HG02884 (cell line): ENCODE data around the gene COX20.
"Not testable (repeated sequence)": the region's sequence is repeated elsewhere in the genome, so short reads cannot be mapped to it uniquely, and the experiment has no call there.

Experiments used
- ATAC-seq: cut with Tn5 transposase; IDR thresholded peaks from one replicate; pipeline ENCODE4 v1.9.1; 2021; ENCODE audit warnings: mild to moderate bottlenecking, moderate library complexity; ENCODE audit not compliant: unreplicated experiment

COX20 gene, protein sequence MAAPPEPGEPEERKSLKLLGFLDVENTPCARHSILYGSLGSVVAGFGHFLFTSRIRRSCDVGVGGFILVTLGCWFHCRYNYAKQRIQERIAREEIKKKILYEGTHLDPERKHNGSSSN

DNA sequence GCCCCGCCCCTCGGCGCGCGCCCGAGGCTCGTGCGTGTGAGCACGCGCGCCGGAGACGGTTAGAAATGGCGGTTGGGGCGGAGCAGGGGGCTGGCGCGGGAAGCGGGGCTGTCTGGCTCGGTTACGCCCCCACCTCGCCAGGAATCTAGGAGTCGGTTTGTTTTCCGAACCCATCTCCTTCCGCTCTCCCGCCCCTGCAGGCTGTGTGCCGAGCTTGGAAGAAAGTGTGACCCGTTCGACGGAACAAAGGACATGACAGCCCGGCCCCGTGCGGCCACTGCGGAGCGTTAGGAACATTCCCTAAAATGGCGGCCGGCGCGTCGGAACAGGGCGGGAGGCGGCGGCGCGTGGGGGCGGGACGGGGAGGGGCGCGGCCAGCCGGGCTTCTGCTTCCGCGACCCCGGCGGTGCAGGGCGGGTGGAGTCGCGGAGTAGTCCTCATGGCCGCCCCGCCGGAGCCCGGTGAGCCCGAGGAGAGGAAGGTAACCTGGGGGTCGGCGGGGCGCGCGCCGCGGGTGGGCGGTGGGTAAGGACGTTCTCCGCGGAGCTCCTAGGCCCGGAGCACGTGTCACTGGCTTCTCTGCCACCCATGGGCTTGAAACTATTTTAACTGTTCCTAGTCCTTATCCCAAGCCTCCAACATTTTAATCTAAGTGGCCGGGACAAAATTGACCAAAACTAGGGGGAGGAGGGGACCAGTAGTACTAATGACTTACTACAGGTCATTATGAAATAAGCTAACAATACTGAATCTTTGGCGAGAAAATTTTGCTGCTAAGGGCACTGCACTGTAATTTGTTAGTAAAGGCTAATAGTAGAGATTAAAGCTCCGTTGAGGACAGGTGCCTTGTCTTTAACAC lies at the start of gene COX20:
TSS of gene COX20 (plus strand) at position 383 of the 859 bp plus-strand sequence. CDS start at position 440, 57 bp downstream.
- ATAC-seq: peak; percentile 49

DNA sequence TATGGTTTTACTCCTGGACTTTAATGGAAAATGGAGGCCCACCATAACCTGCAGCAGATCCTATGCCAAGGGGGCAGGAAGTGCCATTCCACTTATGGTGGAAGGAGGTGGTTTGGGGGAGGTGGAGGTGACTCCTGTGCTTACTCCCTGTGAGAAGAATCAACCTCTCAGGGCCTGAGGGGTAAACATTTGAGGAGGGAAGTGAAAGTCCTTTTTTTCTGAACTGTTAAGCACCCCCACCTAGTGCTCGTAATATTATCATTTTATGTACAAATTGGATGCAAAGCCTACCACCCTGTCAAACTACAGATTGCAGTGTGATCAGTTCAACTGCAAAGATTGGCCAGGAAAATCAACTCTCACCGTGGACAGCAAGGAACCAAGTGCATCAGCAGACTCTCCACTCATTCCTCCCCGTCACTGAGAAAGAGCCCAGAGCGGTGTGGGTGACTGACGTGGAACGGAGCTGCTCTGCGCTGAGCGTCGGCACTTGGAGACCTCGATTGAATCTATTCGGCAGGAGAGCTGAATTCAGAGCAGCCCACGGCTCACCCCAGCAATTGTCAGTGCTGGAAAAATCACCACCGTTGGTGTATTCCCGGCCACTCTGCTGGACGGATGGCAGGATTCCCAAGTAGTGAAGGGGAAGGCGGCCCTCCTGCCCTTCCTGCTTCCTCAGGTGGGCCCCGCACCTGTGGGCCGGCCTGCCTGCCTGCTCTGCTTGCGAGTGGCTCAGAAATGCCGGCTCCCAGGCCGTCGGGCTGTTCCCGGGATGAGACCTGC lies 46.8 kb upstream of the COX20 start:
- ATAC-seq: no peak

DNA sequence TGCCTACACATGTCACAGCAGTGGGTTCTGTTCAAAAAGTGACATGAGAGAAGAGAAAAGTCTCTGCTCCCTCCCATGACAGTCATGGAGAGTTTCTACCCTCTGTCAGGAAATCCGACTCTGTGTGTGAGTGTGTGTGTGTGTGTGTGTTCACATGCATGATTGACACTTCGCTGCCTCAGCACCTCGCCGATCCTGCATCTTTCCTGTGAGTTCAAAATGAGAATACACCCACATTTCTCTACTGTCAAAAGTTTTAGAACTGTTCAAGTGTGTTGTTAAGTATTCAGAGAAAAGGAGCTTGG lies 46.2 kb upstream of the COX20 start:
- no peak for ATAC-seq

DNA sequence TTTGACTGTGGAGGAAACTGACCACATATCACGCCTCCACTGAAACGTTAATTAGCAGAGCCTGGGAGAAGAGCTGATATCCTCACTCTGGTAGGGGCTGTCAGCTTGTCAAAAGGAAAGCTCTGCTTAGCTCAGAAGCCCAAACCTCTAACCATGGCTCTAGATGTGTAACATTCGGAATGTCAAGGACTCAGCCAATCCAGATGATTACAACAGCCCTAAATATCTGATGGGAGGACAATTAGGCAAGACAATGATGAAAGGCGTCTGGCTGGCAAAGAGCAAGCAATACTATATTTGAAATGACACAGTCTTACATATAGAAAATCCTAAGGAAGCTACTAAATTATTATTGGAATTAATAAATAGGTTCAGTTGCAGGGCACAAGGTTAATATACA lies 45.7 kb upstream of the COX20 start:
- no peak for ATAC-seq

DNA sequence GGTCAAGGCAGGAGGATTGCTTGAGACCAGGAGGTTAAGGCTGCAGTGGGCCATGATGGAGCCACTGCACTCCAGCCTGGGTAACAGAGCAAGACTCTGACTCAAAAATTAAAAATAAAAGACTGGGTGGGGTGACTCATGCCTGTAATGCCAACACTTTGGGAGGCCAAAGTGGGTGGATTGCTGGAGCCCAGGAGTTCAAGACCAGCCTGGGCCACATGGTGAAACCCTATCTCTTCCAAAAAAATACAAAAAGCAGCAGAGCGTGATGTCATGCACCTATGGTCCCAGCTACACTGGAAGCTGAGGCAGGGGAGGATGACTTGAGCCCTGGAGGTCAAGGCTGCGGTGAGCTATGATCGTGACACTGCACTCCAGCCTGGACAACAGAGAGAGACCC lies 44.4 kb upstream of the COX20 start:
- no peak for ATAC-seq

DNA sequence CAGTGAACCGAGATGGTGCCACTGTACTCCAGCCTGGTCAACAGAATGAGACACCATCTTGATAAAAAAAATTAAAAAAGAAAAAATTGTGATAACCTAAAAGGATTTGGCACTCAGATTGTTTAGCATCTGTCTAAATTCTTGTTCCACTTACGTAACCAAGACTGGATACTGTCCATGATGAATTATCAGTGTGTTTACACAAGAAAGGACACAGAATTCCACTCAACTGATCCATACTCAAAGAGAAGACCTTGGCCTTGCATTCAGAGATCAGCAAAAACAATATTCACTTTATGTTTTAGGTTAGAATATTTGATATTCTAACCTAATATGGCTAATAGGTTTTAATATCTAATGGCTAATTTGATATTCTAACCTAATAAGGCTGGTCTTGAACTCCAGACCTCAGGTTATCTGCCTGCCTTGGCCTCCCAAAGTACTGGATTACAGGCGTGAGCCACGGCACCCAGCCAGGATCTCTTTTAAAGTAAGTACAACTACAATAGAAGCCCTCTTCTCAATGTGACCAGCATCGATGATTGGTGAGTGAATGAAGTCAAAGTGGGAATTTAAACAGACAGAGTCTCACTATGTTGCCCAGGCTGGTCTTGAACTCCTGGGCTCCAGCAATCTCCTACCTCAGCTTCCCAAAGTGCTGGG lies 43.1 kb upstream of the COX20 start:
- no peak for ATAC-seq

DNA sequence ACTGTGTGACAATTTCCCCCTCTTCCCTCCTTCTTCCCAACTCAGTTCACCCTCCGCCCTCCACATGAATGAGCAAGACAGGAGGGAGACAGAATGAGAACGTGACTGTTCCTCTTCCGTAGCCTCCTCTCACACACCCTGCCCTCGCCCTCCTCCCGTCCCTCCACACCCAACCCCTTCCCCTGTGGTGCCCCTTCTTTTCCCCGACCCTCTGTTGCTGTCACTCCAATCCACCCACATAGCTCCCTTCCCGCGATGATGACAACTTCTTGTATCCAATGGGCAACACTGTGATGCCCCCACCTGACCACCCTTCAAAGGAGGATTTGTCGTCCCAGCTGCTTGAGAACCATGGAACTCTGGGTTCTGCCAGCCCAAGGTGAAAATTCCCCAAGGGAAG lies 41.4 kb upstream of the COX20 start:
- ATAC-seq: no peak

DNA sequence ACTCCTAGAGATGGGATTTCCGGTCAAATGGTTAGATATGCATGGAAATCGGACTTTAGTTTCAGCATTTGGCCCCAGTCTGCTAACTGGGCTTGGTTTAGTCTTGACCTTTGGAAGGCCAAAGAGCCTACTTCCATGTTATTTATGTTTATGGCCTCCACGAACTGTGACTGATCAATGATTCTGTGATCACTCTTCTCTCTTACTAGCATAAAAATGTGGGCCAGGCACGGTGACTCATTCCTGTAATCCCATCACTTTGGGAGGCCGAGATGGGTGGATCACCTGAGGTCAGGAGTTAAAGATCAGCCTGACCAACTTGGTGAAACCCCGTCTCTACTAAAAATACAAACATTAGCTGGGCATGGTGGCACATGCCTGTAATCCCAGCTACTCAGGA lies 40.9 kb upstream of the COX20 start:
- ATAC-seq: not testable (repeated sequence)

DNA sequence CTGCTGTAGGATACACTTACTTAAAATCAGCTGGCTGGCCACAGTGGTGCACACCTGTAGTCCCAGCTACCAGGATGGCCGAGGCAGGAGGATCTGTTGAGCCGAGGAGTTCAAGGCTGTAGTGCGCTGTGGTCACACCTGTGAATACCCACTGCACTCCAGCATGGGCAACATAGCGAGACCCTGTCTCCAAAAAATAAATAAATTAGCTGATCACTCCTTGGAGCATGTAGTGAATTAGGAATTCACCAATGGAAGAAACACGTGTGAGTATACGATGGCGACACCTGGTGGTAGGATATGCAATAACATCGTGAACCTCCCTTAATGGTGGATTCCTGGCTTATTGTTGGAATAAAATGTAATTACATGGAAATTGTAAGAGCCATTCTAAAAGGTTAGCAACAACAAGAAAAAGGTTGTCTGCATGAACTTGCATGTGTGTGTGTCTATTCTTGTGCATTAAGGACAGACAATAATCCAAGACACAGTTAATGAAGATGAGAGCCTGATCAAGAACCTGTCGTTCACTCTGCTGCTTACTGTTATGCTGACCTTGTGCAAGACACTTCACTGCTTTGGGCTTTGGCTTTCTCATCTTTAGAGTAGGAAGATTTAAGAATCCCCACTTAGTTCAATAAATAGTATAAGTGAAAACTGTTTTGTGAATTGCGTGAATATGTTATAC lies 38.6 kb upstream of the COX20 start:
- no peak for ATAC-seq

DNA sequence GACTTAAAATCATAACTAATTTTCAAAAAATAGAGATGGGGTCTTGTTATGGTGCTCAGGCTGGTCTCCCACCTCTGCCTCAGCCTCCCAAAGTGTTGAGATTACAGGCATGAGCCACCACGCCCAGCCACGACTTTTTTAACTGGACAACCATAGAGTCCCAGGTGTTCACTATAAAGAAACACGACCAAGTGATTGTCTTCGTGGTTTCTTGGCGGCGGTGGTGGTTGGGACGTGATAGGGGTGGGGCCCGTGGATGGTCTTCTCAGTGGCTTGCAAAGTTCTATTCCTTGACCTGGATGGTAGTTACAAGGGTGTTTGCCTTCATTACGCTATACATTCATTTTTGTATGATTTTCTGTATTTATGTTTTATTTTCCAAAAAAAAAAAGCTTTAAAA lies 34.6 kb upstream of the COX20 start:
- no peak for ATAC-seq

DNA sequence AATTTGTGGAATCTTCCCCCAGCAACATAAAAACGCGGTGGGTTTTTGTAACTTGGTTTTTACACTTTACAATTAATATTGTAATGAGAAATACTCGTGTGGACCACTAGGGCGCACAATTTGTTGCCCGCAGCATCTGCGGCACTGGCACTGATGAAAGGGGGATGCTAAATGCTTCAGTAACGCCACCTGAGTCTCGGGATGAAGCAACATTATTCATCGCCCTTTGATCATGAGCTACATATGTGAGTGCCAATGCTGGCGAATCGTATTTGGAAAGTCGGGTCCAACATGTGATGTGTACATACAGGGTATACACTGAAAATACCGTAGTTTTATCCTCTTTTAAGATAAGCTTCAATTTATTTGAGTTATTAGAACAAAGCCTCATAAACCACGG lies 34.2 kb upstream of the COX20 start:
- ATAC-seq: peak; percentile 70

DNA sequence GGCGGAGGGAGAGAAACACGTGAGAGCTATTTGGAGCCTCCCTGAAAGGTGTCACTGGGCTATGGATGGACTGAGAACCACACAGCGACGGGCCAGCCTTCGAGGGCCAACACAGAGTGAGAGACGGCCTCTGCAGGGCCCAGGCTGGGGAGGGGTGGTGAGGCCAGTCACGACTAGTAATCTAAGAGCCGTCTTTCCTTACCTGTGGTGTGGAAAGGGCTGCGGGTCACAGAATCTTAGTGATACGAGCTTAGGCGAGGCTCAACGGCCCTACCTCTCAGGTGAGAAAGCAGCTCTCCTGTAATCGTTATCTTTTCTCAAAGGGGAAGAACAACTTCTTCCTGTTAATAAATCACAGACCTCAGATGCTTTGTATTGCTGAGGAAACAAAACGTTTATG lies 33.4 kb upstream of the COX20 start:
- ATAC-seq: no peak

DNA sequence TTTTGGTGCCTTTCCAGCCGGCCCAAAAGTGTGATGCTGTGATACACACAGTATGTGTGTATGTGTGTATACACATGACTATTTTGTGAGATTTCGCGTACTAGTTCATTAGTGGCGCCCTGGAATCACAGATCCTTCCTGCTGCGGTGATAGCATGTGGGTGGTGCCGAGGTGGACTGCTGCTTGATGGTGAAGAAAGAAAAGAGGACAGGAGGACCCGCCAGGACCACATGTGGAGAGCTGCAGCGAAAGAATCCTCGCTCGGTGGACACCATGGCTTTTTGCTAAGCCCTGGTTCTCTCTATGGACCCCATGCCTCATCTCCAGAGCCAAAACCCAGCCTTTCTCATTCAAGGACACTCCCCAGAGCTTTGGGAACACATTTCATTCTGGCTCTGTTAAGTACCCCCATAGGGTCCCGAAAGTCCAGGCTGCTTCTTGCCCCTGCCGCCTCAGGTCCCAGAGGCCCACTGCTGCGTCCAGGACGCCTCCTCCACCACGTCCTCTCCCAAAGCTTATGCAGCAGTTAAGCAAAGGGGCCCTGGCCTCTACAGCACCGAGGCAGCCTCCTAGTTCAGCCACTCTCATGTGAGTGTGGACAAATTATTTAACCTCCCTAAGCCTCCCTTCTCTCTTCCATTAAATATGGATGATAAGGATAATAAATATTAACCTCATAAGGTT lies 32.8 kb upstream of the COX20 start:
- ATAC-seq: no peak

DNA sequence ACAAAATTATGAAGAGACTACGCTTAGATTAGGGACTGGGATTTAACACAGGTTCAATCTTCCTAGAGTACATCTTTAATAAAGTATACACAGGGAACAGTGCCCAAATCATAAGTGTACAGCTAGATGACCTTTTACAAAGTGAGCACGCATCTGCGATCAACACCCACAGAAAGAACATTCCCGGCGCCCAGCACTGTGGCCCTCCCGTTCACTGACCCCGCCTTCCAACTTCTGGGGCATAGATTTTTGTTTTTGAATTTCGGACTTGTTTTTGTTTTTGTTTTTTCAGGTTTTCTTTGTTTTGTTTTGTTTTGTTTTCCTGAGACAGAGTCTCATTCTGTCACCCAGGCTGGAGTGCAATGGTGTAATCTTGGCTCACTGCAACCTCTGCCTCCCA lies 30.6 kb upstream of the COX20 start:
- ATAC-seq: no peak

DNA sequence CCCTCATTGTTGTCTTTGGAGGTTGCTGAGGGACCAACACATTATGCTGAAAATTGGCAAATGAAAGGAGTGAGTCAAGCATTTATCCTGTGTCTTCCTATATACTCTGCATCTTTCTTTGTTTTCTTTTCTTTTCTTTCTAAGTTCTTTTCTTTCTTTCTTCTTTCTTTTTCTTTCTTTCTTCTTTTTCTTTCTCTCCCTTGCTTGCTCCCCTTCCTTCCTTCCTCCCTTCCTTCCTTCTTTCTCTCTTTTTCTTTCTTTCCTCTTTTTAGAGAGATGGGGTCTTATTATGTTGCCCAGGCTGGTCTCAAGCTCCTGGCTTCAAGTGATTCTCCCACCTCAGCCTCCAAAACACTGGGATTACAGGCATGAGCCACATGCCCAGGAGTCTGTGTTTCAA lies 28.3 kb upstream of the COX20 start:
- ATAC-seq: no peak

DNA sequence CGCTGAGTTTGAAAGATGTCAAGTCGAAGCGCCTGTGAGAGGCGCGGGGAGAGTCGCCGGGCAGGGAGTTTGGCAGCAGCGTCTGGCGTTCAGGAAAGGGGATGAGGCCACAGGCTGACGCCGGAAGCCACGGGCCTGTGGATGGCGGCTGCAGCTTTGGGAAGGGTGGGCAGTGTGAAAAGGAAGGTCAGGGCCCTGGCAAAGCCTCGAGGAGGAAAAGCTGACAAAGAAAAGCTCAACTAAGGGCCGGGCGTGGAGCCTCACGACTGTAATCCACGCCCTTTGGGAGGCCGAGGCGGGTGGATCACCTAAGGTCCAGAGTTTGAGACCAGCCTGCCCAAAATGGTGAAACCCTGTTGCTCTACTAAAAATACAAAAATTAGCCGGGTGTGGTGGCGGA lies 25.2 kb upstream of the COX20 start:
- ATAC-seq: no peak

DNA sequence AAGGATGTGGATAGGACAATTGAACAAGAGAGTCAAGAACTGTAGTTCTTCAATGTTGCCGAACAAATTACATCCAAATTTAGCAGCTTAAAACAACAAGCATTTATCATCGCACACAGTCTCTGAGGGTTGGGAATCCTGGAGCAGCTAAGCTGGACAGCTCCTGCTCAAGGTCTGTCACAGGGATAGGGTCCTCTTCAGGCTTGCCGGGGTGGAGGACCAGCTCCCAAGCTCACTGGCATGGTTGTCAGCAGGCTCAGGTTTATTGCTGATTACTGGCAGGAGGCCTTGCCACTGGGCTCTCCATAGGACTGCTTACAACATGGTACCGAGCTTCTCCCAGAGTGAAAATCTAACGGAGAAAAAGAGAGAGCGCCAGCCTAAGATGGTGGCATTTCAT lies 22.1 kb upstream of the COX20 start:
- ATAC-seq: no peak

DNA sequence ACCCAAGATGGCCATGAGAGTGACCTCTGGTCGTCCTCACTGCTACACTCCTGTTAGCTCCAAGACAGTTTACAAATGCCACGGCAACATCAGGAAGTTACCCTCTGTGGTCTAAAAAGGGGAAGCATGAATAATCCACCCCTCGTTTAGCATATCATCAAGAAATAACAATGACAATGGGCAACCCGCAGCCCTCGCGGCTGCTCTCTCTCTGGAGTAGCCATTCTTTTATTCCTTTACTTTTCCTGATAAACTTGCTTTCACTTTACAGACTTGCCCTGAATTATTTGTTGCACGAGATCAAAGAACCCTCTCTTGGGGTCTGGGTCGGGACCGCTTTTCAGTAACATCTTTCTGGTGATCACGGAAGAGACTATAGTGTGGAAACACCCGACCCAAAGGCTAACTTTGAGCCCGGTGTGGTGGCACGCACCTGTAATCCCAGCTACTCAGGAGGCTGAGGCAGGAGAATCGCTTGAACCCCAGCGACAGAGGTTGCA lies 19.8 kb upstream of the COX20 start:
- ATAC-seq: no peak

DNA sequence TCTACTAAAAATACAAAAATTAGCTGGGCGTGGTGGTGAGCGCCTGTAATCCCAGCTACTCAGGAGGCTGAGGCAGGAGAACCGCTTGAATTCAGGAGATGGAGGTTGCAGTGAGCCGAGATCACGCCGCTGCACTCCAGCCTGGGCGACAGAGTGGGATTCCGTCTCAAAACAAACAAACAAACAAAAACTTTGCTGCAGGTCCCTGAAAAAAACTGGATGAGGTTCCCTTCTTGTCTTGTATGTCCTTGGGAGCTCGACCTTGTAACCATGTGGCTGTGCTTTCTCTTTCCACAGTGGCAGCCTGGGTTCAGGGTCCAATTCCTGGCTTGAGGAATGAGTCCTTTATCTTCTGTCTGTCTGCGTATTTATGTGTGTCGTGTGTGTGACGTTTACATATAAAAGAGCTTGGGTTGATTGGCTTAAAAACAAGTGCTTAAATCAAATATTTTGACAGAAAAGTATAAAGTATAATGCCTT lies 18.0 kb upstream of the COX20 start:
- no peak for ATAC-seq

DNA sequence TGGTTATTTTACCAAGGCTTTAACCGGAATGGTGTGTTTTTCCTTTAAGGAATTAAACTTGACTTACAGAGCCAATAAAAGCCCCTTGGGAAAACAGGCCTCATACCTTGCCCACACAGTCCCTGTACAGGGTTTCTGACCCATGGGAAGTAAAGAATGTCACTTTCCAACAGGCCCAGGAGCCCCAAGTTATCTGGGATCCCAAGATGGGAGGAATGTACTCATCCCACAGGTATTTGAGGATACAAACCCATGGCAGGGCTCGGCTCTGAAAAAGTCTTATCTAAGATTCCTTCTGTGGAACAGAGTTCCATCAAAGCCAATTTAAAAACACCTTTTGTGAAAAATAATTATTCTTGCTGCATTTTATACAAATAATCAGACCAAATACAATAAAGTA lies 15.3 kb upstream of the COX20 start:
- no peak for ATAC-seq
